ENCODE data around the gene BABAM2. TPM values are rescaled to one million over a fixed set of nuclear protein-coding genes. Genes with fewer than 3 reads are reported as not detected.

BABAM2 gene
- total and polyA plus RNA-seq, 2 experiments from 2014 or later: 28.8 to 43.6 TPM

- H3K9me3 ChIP-seq (ENCODE audit: low read depth): no peaks in the 10 kb centered on the region
- WGBS (ENCODE audit: low lambda C conversion rate, missing lambda C conversion rate): 56% methylated on average over 5 of the region's 5 CpGs
- no peaks in the 10 kb centered on the region for H3K9me2 ChIP-seq (replicated peaks; ENCODE audit: insufficient read depth)
- no peak overlapping the region for H2AFZ ChIP-seq
- H3K4me2 ChIP-seq: no peak overlapping the region
- DNase-seq (ENCODE audit: low spot score): peak; percentile 32
- no peaks in the 10 kb centered on the region for H3K27me3 ChIP-seq
- no peaks in the 10 kb centered on the region for H3K79me2 ChIP-seq
- H3K36me3 ChIP-seq (replicated peaks; ENCODE audit: insufficient read depth, low read depth): no peaks in the 10 kb centered on the region
- H3K4me1 ChIP-seq (ENCODE audit: insufficient read depth): peaks cover 15% of the 10 kb centered on the region
- H4K20me1 ChIP-seq (ENCODE audit: insufficient read depth, poor library complexity, severe bottlenecking): no peaks in the 10 kb centered on the region
- TF ChIP-seq EZH2 (IDR thresholded peaks at IDR 0.05; ENCODE audit: borderline replicate concordance): no peak
- peak overlapping the region; percentile 2 for H3K27ac ChIP-seq
- H3K4me3 ChIP-seq: no peak overlapping the region
Measured at GRCh38 chr2:28263690-28264089, 373.2 kb downstream of the BABAM2 start.

GRCh38 chr2:28267282-28267681 is 376.8 kb downstream of the BABAM2 start:
- Histone ChIP-seq H2AFZ (no peak overlapping the region), H3K4me3 (no peak overlapping the region), H3K9me2 (replicated peaks; ENCODE audit: insufficient read depth) (no peaks in the 10 kb centered on the region), H3K9me3 (ENCODE audit: low read depth) (no peaks in the 10 kb centered on the region), H3K79me2 (no peaks in the 10 kb centered on the region), H3K27me3 (no peaks in the 10 kb centered on the region), H3K27ac (peak overlapping the region; percentile 91), H3K36me3 (replicated peaks; ENCODE audit: insufficient read depth, low read depth) (no peaks in the 10 kb centered on the region), H3K4me2 (no peak overlapping the region), H4K20me1 (ENCODE audit: insufficient read depth, poor library complexity, severe bottlenecking) (no peaks in the 10 kb centered on the region), H3K4me1 (ENCODE audit: insufficient read depth) (peaks cover 38% of the 10 kb centered on the region)
- DNase-seq (ENCODE audit: low spot score): no peak
- WGBS (ENCODE audit: low lambda C conversion rate, missing lambda C conversion rate): 67% methylated on average over 1 of the region's 1 CpG
- TF ChIP-seq CTCF (IDR thresholded peaks at IDR 0.05; ENCODE audit: poor library complexity): no peak
- no peak for TF ChIP-seq EZH2phosphoT487 (IDR thresholded peaks at IDR 0.05; ENCODE audit: low read depth, severe bottlenecking, unreplicated experiment)
- TF ChIP-seq EZH2 (IDR thresholded peaks at IDR 0.05; ENCODE audit: borderline replicate concordance): no peak

GRCh38 chr2:28268386-28268785 is 377.9 kb downstream of the BABAM2 start:
- WGBS (ENCODE audit: low lambda C conversion rate, missing lambda C conversion rate): 32% methylated on average over 4 of the region's 4 CpGs
- Histone ChIP-seq H3K27ac (peak overlapping the region; percentile 91), H3K4me2 (peak overlapping the region; percentile 52)

More at GRCh38 chr2:28268386-28268785, 377.9 kb downstream of the BABAM2 start:
- Histone ChIP-seq H4K20me1 (ENCODE audit: insufficient read depth, poor library complexity, severe bottlenecking) (no peaks in the 10 kb centered on the region), H3K27me3 (no peaks in the 10 kb centered on the region), H3K79me2 (no peaks in the 10 kb centered on the region), H3K9me2 (replicated peaks; ENCODE audit: insufficient read depth) (no peaks in the 10 kb centered on the region), H3K4me1 (ENCODE audit: insufficient read depth) (peaks cover 38% of the 10 kb centered on the region), H2AFZ (no peak overlapping the region), H3K9me3 (ENCODE audit: low read depth) (no peaks in the 10 kb centered on the region), H3K36me3 (replicated peaks; ENCODE audit: insufficient read depth, low read depth) (no peaks in the 10 kb centered on the region), H3K4me3 (no peak overlapping the region)
- no peak for DNase-seq (ENCODE audit: low spot score)
- TF ChIP-seq CTCF (IDR thresholded peaks at IDR 0.05; ENCODE audit: poor library complexity) (no peak), EZH2phosphoT487 (IDR thresholded peaks at IDR 0.05; ENCODE audit: low read depth, severe bottlenecking, unreplicated experiment) (no peak), EZH2 (IDR thresholded peaks at IDR 0.05; ENCODE audit: borderline replicate concordance) (no peak)

Measured in hepatocyte (in vitro differentiated cells).